ENCODE results near the gene GFER.
"Not testable (repeated sequence)": the region's sequence is repeated elsewhere in the genome, so short reads cannot be mapped to it uniquely, and the experiment has no call there.

Gene GFER

GRCh38 chr16:1983544-1984346 is at the start of gene GFER:
GFER (plus strand) TSS chr16:1984193; CDS start chr16:1984219, 26 bp downstream.
- DNase-seq (ENCODE audit: low read depth in 2 of 2), result peak in 1 of 2 donors; percentile 65

- DNase-seq (ENCODE audit: low read depth in 2 of 2), result no peak
Measured at GRCh38 chr16:1936945-1937479, 47.0 kb upstream of the GFER start.

- no peak for DNase-seq (ENCODE audit: low read depth in 2 of 2)
Measured at GRCh38 chr16:1938316-1938715, 45.7 kb upstream of the GFER start.

- no peak for DNase-seq (ENCODE audit: low read depth in 2 of 2)
Measured at GRCh38 chr16:1938910-1939309, 45.1 kb upstream of the GFER start.

GRCh38 chr16:1939833-1940232 is 44.2 kb upstream of the GFER start:
- not testable (repeated sequence) for DNase-seq (ENCODE audit: low read depth in 2 of 2)

- DNase-seq (ENCODE audit: low read depth in 2 of 2), result no peak
Measured at GRCh38 chr16:1940273-1941161, 43.5 kb upstream of the GFER start.

- no peak for DNase-seq (ENCODE audit: low read depth in 2 of 2)
Measured at GRCh38 chr16:1941162-1942046, 42.6 kb upstream of the GFER start.

- no peak for DNase-seq (ENCODE audit: low read depth in 2 of 2)
Measured at GRCh38 chr16:1942047-1942809, 41.8 kb upstream of the GFER start.

- peak; percentile 98 to 99 for DNase-seq (ENCODE audit: low read depth in 2 of 2)
Measured at GRCh38 chr16:1942810-1943726, 40.9 kb upstream of the GFER start, which contains the start of gene MSRB1. MSRB1 (minus strand) TSS chr16:1943199; CDS start chr16:1943156, 43 bp downstream.

- DNase-seq (ENCODE audit: low read depth in 2 of 2), result no peak
Measured at GRCh38 chr16:1944612-1945199, 39.3 kb upstream of the GFER start.

GRCh38 chr16:1945559-1946391 is 38.2 kb upstream of the GFER start:
- DNase-seq (ENCODE audit: low read depth in 2 of 2), result no peak

- DNase-seq (ENCODE audit: low read depth in 2 of 2), result no peak
Measured at GRCh38 chr16:1946495-1947368, 37.3 kb upstream of the GFER start.

GRCh38 chr16:1947369-1947670 is 36.7 kb upstream of the GFER start:
- no peak for DNase-seq (ENCODE audit: low read depth in 2 of 2)

GRCh38 chr16:1949507-1949906 is 34.5 kb upstream of the GFER start:
- no peak for DNase-seq (ENCODE audit: low read depth in 2 of 2)

- no peak for DNase-seq (ENCODE audit: low read depth in 2 of 2)
Measured at GRCh38 chr16:1950047-1950446, 33.9 kb upstream of the GFER start.

GRCh38 chr16:1950559-1950958 is 33.4 kb upstream of the GFER start:
- no peak for DNase-seq (ENCODE audit: low read depth in 2 of 2)

- no peak for DNase-seq (ENCODE audit: low read depth in 2 of 2)
Measured at GRCh38 chr16:1953734-1954133, 30.3 kb upstream of the GFER start.

Measured in stimulated activated CD8-positive, alpha-beta memory T cell treated with anti-CD3 and anti-CD28 coated beads, Interleukin-7, amount 100 ng/mL, for 4 hours (primary cell).